HG03159 (cell line): Measurements from ENCODE around the gene CUX1.
"Not testable (repeated sequence)": the region's sequence is repeated elsewhere in the genome, so short reads cannot be mapped to it uniquely, and the experiment has no call there.

Experiments used
- ATAC-seq: cut with Tn5 transposase; IDR thresholded peaks from one replicate; pipeline ENCODE4 v1.9.1; 2021; ENCODE audit warnings: mild to moderate bottlenecking, moderate library complexity; ENCODE audit not compliant: unreplicated experiment

Gene CUX1

DNA sequence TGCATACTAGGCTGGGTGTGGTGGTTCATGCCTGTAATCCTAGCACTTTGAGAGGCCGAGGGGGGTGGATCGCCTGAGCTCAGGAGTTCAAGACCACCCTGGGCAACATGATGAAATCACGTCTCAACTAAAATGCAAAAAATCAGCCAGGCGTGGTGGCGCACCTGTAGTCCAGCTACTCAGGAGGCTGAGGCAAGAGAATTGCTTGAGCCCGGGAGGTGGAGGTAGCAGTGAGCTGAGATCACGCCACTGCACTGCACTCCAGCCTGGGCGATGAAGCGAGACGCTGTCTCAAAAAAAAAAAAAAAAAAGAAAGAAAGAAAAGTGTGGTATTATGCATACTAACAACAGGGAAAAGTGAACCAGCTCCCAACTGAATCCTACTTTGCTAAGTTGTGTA lies 19.3 kb upstream of the CUX1 start:
- ATAC-seq = not testable (repeated sequence)

GRCh38 chr7:101803203-101804087 lies 14.0 kb upstream of the CUX1 start:
- ATAC-seq = no peak

- ATAC-seq = no peak
Measured at GRCh38 chr7:101804088-101804963, 13.1 kb upstream of the CUX1 start.

- no peak for ATAC-seq
Measured at GRCh38 chr7:101804967-101805366, 12.5 kb upstream of the CUX1 start.

DNA sequence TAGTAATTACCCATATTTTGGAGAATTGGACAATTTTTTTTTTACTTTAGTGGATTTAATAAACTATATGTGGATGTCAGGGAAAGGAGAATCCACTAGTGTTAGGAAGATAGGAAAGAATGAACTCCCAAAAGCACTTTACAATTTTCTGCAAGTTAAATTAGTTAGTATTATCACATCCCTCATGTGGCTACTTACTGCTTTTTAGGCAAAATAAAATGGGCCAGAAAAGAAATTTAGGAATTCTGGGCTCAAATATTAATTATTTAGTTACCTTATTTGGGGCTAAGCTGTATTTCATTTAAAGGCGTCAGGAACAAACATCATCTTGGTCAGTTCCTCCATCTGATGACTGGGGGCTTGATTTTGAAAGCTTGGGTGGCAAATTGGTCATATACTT lies 4.8 kb upstream of the CUX1 start:
- no peak for ATAC-seq

- no peak for ATAC-seq
Measured at GRCh38 chr7:101813402-101814019, 3.9 kb upstream of the CUX1 start.

DNA sequence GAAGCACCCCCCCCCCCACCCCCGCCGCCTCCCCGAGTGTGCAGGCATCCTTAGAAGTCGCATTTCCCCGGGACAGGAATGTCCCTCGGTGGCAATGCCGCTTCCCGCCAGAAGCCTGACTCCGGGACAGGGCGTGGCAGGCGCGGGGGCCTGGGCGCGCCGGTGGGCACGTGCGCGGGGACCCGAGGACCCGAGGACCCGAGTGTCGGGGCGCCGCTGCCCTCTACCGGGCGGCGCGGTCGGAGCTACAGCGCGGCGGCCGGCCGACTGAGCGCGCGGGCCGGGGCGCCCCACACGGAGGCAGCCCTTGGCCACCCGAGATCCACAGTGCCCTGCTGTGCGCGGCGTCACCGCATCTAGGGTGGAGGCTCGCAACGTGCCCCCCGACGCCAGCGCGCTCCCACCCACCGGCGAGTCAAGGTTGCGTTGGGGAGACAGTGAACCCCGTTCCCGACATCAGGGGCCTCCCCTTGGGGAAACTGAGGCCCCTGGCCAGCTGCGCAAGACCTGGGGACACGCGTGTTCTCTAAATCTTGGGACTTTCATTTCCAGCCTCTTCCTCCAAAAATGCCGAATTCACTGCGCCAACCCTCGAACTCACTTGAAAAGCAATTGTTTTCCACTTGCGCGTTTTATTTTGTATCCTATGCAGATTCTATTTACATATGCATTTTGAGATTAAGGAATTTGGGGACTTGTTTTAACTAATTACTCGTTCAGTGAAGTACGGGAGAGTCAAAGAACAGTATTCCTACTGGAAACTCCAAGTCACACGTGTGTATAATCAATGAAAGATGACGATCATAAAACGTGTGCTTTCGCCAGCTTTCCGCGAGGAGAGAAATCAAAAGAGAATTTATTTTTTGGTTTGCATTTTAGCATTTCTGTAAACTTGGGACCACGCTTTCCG lies 3.1 kb upstream of the CUX1 start:
- ATAC-seq = no peak

- peak; percentile 35 for ATAC-seq
Measured at GRCh38 chr7:101814991-101815825, 2.2 kb upstream of the CUX1 start.

DNA sequence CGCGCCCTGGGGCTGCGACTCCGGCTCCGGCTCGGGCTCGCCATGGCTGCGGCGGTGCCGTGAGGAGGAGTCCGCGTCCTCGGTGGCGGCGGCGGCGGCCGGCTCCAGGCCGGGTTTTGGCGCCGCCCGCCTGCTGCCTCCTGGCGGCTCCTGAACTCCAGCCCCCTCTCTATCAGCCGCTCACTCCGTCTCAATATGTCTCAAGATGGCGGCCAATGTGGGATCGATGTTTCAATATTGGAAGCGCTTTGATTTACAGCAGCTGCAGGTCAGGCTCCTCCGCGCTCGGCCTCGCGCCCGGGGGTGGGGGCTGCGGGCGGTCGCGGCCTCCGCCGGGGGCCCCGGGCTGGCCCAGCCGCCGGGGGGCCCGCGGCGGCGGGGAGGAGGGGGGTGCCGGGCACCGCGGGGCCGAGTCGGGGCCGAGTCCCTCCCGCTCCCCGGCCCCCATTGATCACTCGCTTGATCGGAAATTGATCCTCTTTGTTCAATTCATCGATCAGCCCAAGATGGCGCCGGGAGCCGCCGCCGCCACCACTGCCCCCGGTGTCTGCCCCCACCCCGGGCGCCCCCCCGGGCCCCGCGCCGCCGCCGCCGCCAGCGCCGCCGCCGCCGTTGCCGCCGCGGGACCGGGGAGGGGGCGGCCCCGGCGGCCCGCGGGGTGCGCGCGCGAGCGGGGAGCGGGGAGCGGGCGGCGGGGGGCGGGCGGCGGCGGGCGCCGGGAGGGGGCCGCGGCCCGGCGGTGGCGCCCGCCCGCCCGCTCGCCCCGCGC lies 1.4 kb upstream of the CUX1 start:
- ATAC-seq = peak; percentile 50

GRCh38 chr7:101816595-101817470 lies 593 bp upstream of the CUX1 start:
- no peak for ATAC-seq

- no peak for ATAC-seq
Measured at GRCh38 chr7:101818287-101819071, 1.1 kb downstream of the CUX1 start.

DNA sequence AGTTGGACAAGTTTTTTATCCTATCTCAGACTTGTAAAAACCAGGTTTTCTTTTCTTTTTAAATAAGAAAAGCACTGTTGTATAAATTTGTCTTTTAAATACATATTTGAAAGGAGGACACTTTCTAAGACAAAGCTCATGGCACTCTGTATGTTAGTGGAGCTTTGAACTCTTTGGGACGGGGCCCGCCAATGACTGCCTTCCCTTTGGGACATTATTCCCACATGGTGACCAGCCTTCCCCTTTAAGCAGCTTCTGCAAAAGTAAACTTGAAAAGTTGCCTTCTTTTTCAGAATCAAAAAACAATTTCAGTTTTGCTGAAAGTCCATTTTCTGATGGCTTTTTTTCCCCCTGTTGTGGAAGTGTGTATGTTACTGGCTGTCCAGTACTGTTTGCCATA lies 1.8 kb downstream of the CUX1 start:
- ATAC-seq = no peak

DNA sequence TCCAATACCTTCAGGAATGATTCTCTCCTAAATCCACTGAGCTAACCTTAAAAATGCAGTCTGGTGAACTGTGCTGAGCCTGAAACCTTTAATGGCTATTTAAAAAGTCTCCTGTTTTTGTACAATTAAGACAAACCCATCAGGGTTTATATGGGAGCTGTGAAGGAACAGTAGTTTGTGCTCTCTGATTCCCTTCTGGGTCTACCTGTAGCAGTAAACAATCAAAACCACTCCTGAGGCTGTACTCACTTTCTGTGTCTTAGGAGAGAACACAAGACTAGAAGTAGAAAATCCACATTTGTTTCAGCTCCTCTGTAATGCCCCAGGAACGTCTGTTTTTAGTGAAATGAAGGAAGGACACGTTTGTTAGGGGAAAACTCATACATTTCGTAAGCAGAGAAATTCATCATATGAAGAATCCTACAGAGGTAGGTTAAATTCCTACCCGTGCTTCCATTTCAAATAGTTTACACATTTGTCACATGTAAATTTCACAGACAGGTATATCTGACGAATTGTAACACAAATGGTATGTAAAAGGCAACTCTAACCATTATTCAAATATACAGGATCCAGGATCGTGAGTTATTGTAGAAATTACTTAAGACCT lies 2.6 kb downstream of the CUX1 start:
- ATAC-seq = no peak

GRCh38 chr7:101820703-101821102 lies 3.3 kb downstream of the CUX1 start:
- no peak for ATAC-seq

- not testable (repeated sequence) for ATAC-seq
Measured at GRCh38 chr7:101822632-101823031, 5.2 kb downstream of the CUX1 start.

GRCh38 chr7:101823096-101823495 lies 5.7 kb downstream of the CUX1 start:
- ATAC-seq = no peak

DNA sequence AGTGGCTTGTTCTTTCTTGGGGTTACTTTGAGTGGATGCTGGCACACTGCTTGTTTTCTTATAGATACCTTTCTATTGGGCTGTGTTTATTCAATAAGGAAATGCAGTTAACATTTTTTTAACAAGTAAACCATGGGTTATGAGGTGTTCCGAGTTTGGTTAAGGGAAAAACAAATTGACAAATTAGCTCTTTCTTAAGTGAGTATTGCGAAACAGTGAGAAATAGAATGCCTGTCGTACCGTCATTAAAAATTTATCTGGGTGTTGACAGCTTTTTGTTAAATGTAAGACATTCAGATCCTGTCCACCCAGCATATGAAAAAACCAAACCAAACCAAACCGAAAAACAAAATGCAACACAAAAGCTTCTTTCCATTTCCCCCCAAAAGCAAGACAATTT lies 6.2 kb downstream of the CUX1 start:
- ATAC-seq = no peak
